Measurements from ENCODE around the gene MARVELD2. TPM values are rescaled to one million over a fixed set of nuclear protein-coding genes. Genes with fewer than 3 reads are reported as not detected.
A peak's percentile ranks its signal among the peaks of the same experiment; 100 is the strongest.

MARVELD2 gene
- total RNA-seq, 4 donors from 2014 or later, result 12.4 to 24.5 (median 18.2) TPM

- H3K4me1 ChIP-seq, result peaks cover 0 to 19% (median 0%) of the 10 kb centered on the region in 3 donors
- no peaks in the 10 kb centered on the region for H3K9me3 ChIP-seq
- peak overlapping the region; percentile 58 to 85 (median 75) for H3K4me3 ChIP-seq
- no peak for DNase-seq
- H3K27ac ChIP-seq, result peak overlapping the region in 3 of 4 donors; percentile 86 to 93 (median 89)
- intact Hi-C loops (cut with DNase I), result no loop called here
- 41 to 68% methylated on average over 6 of the region's 6 CpGs for WGBS, 2 donors
- no peaks in the 10 kb centered on the region for H3K27me3 ChIP-seq
- TF ChIP-seq POLR2A (IDR thresholded peaks at IDR 0.05), result no peak
- no peak for TF ChIP-seq CTCF (IDR thresholded peaks at IDR 0.05)
- peaks cover 0 to 45% (median 0%) of the 10 kb centered on the region in 3 donors for H3K36me3 ChIP-seq
Measured at GRCh38 chr5:69416180-69416579, 1.3 kb downstream of the MARVELD2 start.

GRCh38 chr5:69416699-69417098, 1.8 kb downstream of the MARVELD2 start:
- no peak for DNase-seq
- Histone ChIP-seq H3K27me3 (no peaks in the 10 kb centered on the region), H3K4me3 (peak overlapping the region in 1 of 4 donors; percentile 79), H3K4me1 (peaks cover 0 to 19% (median 0%) of the 10 kb centered on the region in 3 donors), H3K27ac (peak overlapping the region in 2 of 4 donors; percentile 86 to 93), H3K36me3 (peaks cover 0 to 40% (median 0%) of the 10 kb centered on the region in 3 donors), H3K9me3 (no peaks in the 10 kb centered on the region)
- intact Hi-C loops (cut with DNase I), result no loop called here
- TF ChIP-seq CTCF (IDR thresholded peaks at IDR 0.05) (no peak), POLR2A (IDR thresholded peaks at IDR 0.05) (no peak)

GRCh38 chr5:69418554-69418953, 3.6 kb downstream of the MARVELD2 start:
- TF ChIP-seq CTCF (IDR thresholded peaks at IDR 0.05) (no peak), POLR2A (IDR thresholded peaks at IDR 0.05) (no peak)
- Histone ChIP-seq H3K27me3 (no peaks in the 10 kb centered on the region), H3K4me3 (no peak overlapping the region), H3K27ac (no peak overlapping the region), H3K36me3 (peaks cover 0 to 32% (median 0%) of the 10 kb centered on the region in 3 donors), H3K4me1 (peaks cover 0 to 19% (median 0%) of the 10 kb centered on the region in 3 donors), H3K9me3 (no peaks in the 10 kb centered on the region)
- 96 to 100% methylated on average over 3 of the region's 3 CpGs for WGBS, 2 donors
- no peak for DNase-seq
- intact Hi-C loops (cut with DNase I), result no loop called here

GRCh38 chr5:69431424-69432303, 16.7 kb downstream of the MARVELD2 start:
- Histone ChIP-seq H3K9me3 (no peaks in the 10 kb centered on the region), H3K36me3 (peaks cover 0 to 48% (median 0%) of the 10 kb centered on the region in 3 donors), H3K27me3 (no peaks in the 10 kb centered on the region), H3K4me1 (peaks cover 0 to 8% (median 0%) of the 10 kb centered on the region in 3 donors), H3K27ac (no peak overlapping the region), H3K4me3 (no peak overlapping the region)
- intact Hi-C loops (cut with DNase I), result no loop called here
- TF ChIP-seq CTCF (IDR thresholded peaks at IDR 0.05) (no peak), POLR2A (IDR thresholded peaks at IDR 0.05) (no peak)
- 82 to 89% methylated on average over 10 of the region's 11 CpGs for WGBS, 2 donors
- DNase-seq, result no peak

All from esophagus squamous epithelium (tissue), 5 donors.